Liver (tissue), 9 donors: ENCODE measurements around the gene OR2L8. TPM values are rescaled to one million over a fixed set of nuclear protein-coding genes. Genes with fewer than 3 reads are reported as not detected.

ENCODE experiments used
- DNase-seq: peaks from one replicate; pipeline ENCODE4 v3.0.0-alpha.2; 2017; ENCODE audit warnings: low spot score
- H3K27ac ChIP-seq, 2 donors: one replicate each; pipeline ENCODE4 v1.7.0; 2013; ENCODE audit warnings: inconsistent platforms in 2 of 2, low read length in 2 of 2, control low read depth in 1 of 2, low read depth in 1 of 2, mild to moderate bottlenecking in 1 of 2
- H3K27me3 ChIP-seq, 4 donors: one replicate each; pipeline versions ENCODE4 v1.6.1 to v1.7.0; 2013; ENCODE audit warnings: low read length in 3 of 4, inconsistent platforms in 1 of 4, mild to moderate bottlenecking in 1 of 4, moderate library complexity in 1 of 4; ENCODE audit not compliant: control insufficient read depth in 4 of 4, insufficient read depth in 4 of 4
- H3K36me3 ChIP-seq, 4 donors: one replicate each; pipeline versions ENCODE4 v1.6.1 to v1.7.0; 2013; ENCODE audit warnings: low read length in 3 of 4, mild to moderate bottlenecking in 3 of 4, low read depth in 1 of 4, moderate library complexity in 1 of 4; ENCODE audit not compliant: control insufficient read depth in 4 of 4, insufficient read depth in 3 of 4
- H3K4me1 ChIP-seq, 4 donors: one replicate each; pipeline versions ENCODE4 v1.6.1 to v1.7.0; 2013; ENCODE audit warnings: low read length in 3 of 4, mild to moderate bottlenecking in 3 of 4, moderate library complexity in 1 of 4; ENCODE audit not compliant: control insufficient read depth in 4 of 4, insufficient read depth in 4 of 4
- H3K4me3 ChIP-seq, 3 donors: one replicate each; pipeline versions ENCODE4 v1.6.1 to v1.7.0; 2013; ENCODE audit warnings: low read length in 3 of 3, control low read depth in 1 of 3, low read depth in 1 of 3, mild to moderate bottlenecking in 1 of 3
- H3K9ac ChIP-seq, 2 donors: one replicate each; pipeline ENCODE4 v1.7.0; 2013; ENCODE audit warnings: low read length in 2 of 2, mild to moderate bottlenecking in 2 of 2, moderate library complexity in 2 of 2, control low read depth in 1 of 2, low read depth in 1 of 2
- H3K9me3 ChIP-seq, 4 donors: one replicate each; pipeline versions ENCODE4 v1.6.1 to v1.7.0; 2013; ENCODE audit warnings: low read length in 3 of 4; ENCODE audit not compliant: control insufficient read depth in 4 of 4
- EGR1 ChIP-seq, 2 donors: IDR thresholded peaks; 2 replicates each; pipeline ENCODE4 v1.6.1; 2016 to 2018; ENCODE audit warnings: antibody characterized with exemption in 2 of 2, low read depth in 2 of 2
- FOXA1 ChIP-seq: IDR thresholded peaks from 2 replicates; pipeline ENCODE4 v1.6.1; 2016; ENCODE audit warnings: antibody characterized with exemption
- FOXA2 ChIP-seq: IDR thresholded peaks from 2 replicates; pipeline ENCODE4 v1.6.1; 2016; ENCODE audit warnings: antibody characterized with exemption
- GABPA ChIP-seq, 2 donors: IDR thresholded peaks in 1 of 2; conservative IDR thresholded peaks in 1 of 2; 2 replicates each; pipeline ENCODE4 v1.6.1; 2016; ENCODE audit warnings: antibody characterized with exemption in 2 of 2, mild to moderate bottlenecking in 1 of 2, moderate library complexity in 1 of 2
- HNF4A ChIP-seq, 2 donors: conservative IDR thresholded peaks; 2 replicates each; pipeline ENCODE4 v1.6.1; 2016; ENCODE audit warnings: antibody characterized with exemption in 2 of 2, mild to moderate bottlenecking in 2 of 2
- HNF4G ChIP-seq: IDR thresholded peaks from 2 replicates; pipeline ENCODE4 v1.6.1; 2016; ENCODE audit warnings: antibody characterized with exemption
- JUND ChIP-seq, 2 donors: IDR thresholded peaks; 2 replicates each; pipeline ENCODE4 v1.6.1; 2016; ENCODE audit warnings: antibody characterized with exemption in 2 of 2
- NR2F2 ChIP-seq: IDR thresholded peaks from 2 replicates; pipeline ENCODE4 v1.6.1; 2016; ENCODE audit warnings: antibody characterized with exemption
- RAD21 ChIP-seq, 2 donors: IDR thresholded peaks; 2 replicates each; pipeline ENCODE4 v1.6.1; 2016; ENCODE audit warnings: antibody characterized with exemption in 2 of 2, mild to moderate bottlenecking in 2 of 2
- RXRA ChIP-seq, 2 donors: IDR thresholded peaks; 2 replicates each; pipeline ENCODE4 v1.6.1; 2017 to 2018; ENCODE audit warnings: antibody characterized with exemption in 2 of 2, mild to moderate bottlenecking in 1 of 2
- SP1 ChIP-seq: IDR thresholded peaks from 2 replicates; pipeline ENCODE4 v1.6.1; 2018; ENCODE audit warnings: antibody characterized with exemption, mild to moderate bottlenecking
- TAF1 ChIP-seq: conservative IDR thresholded peaks from 2 replicates; pipeline ENCODE4 v1.6.1; 2016; ENCODE audit warnings: antibody characterized with exemption, mild to moderate bottlenecking
- YY1 ChIP-seq: IDR thresholded peaks from 2 replicates; pipeline ENCODE4 v1.6.1; 2016; ENCODE audit warnings: antibody characterized with exemption, mild to moderate bottlenecking
- WGBS: extraction: QIAGEN DNeasy Blood & Tissue Kit; methylation state at CpG from one replicate; pipeline ENCODE4 v1.1.7; 2013; 5-methylcytosine and 5-hydroxymethylcytosine counted together
- polyA plus RNA-seq, 2 donors: library from polyadenylated mRNA; stranded (reverse) in 1 of 2; unstranded in 1 of 2; fragments of 200-250 nt in 1 of 2; fragments of >200 nt in 1 of 2; fragmentation: Nextera tagmentation in 1 of 2; extraction: Ambion mirVana in 1 of 2; gene quantifications; one replicate each; pipeline versions ENCODE4 v1.2.1 to v1.2.3, GENCODE V29; 2013 to 2015
- total RNA-seq, 2 donors: library from RNA; depleted of rRNA; stranded (reverse); fragments of >200 nt; gene quantifications; one replicate each; pipeline ENCODE4 v1.2.3, GENCODE V29; 2014
- TF ChIP-seq, protein P1 (sequence below): fragments of 150-350 bp; IDR thresholded peaks from 2 replicates; pipeline ENCODE4 v1.5.1; 2017; ENCODE audit warnings: improper control_type of control experiment, low read depth, low read length; ENCODE audit not compliant: missing input control
- TF ChIP-seq, protein P2 (sequence below): IDR thresholded peaks from 2 replicates; pipeline ENCODE4 v1.6.1; 2016; ENCODE audit warnings: antibody characterized with exemption
- TF ChIP-seq, protein P3 (sequence below): IDR thresholded peaks from 2 replicates; pipeline ENCODE4 v1.6.1; 2016; ENCODE audit warnings: antibody characterized with exemption
- TF ChIP-seq, protein P4 (sequence below): IDR thresholded peaks from 2 replicates; pipeline ENCODE4 v1.6.1; 2016; ENCODE audit warnings: antibody characterized with exemption
- TF ChIP-seq, protein P5 (sequence below): IDR thresholded peaks from 2 replicates; pipeline ENCODE4 v1.6.1; 2016; ENCODE audit warnings: antibody characterized with exemption, mild to moderate bottlenecking
- donor health status: healthy.
- donor health status: healthy.
- donor health status: healthy.
- donor health status: healthy.
- donor health status: healthy.

Gene OR2L8
- total and polyA plus RNA-seq, 4 donors = 0.08 to 0.09 TPM; not detected in 2

DNA sequence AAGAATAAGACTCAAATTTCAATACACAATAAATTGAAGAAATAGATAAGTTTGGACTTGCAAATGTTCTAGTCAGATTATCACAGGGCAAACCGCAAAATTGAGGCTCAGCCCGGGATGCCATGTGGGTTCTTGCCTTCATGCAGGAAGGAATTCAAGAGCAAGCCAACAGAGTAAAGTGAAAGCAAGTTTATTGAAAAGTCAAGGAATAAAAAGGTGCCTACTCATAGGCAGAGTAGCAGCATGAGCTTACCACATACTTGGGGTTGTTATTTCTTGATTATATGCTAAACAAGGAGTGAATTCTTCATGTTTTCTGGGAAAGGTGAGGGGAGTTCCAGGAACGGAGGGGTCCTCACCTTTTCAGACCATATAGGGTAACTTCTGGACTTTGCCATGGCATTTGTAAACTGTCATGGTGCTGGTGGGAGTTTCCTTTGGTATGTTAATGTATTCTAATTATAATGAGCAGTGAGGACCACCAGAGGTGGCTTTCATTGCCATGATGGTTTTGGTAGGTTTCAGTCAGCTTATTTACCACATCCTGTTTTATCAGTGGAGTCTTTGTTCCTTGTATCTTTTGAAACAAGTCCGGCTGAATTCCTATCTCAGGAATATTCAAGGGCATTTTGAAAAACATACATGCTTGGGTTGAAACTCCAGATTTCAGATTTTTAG lies 14.4 kb downstream of the OR2L8 start (continued):
- TF ChIP-seq, protein P1, sequence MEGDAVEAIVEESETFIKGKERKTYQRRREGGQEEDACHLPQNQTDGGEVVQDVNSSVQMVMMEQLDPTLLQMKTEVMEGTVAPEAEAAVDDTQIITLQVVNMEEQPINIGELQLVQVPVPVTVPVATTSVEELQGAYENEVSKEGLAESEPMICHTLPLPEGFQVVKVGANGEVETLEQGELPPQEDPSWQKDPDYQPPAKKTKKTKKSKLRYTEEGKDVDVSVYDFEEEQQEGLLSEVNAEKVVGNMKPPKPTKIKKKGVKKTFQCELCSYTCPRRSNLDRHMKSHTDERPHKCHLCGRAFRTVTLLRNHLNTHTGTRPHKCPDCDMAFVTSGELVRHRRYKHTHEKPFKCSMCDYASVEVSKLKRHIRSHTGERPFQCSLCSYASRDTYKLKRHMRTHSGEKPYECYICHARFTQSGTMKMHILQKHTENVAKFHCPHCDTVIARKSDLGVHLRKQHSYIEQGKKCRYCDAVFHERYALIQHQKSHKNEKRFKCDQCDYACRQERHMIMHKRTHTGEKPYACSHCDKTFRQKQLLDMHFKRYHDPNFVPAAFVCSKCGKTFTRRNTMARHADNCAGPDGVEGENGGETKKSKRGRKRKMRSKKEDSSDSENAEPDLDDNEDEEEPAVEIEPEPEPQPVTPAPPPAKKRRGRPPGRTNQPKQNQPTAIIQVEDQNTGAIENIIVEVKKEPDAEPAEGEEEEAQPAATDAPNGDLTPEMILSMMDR = no peak

DNA sequence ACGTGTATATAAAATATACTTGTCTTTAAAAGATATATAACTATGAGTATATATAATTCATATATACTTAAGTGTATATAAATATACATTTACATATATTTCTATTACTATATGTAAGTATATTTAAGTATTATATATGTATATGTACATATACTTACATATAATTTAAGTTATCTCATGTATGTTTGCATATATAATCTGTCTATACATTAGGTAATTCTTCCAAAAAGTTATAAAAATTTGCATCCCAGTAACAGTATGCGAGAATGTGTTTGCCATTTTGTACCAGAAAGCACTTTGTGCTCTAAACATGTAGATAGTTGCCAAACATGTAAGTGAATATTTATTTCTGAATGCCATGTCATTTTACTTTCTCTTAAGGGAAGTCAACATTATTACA lies 16.3 kb downstream of the OR2L8 start, which contains the start of gene OR2AK2:
Gene OR2AK2 (plus strand): TSS at position 301 of the 400 bp plus-strand sequence. CDS start 144 bp downstream, outside the sequence.
- TF ChIP-seq NR2F2 (no peak), JUND (IDR thresholded peaks at IDR 0.05) (no peak), SP1 (no peak), HNF4A (conservative IDR thresholded peaks at IDR 0.05) (no peak), FOXA1 (no peak), GABPA (IDR thresholded peaks at IDR 0.05 in 1 of 2, conservative IDR thresholded peaks at IDR 0.05 in 1 of 2) (no peak), EGR1 (IDR thresholded peaks at IDR 0.05; ENCODE audit: low read depth in 2 of 2) (no peak), RXRA (IDR thresholded peaks at IDR 0.05) (no peak), RAD21 (IDR thresholded peaks at IDR 0.05) (no peak), YY1 (no peak), FOXA2 (no peak), HNF4G (no peak), TAF1 (no peak)
- TF ChIP-seq, protein P2, sequence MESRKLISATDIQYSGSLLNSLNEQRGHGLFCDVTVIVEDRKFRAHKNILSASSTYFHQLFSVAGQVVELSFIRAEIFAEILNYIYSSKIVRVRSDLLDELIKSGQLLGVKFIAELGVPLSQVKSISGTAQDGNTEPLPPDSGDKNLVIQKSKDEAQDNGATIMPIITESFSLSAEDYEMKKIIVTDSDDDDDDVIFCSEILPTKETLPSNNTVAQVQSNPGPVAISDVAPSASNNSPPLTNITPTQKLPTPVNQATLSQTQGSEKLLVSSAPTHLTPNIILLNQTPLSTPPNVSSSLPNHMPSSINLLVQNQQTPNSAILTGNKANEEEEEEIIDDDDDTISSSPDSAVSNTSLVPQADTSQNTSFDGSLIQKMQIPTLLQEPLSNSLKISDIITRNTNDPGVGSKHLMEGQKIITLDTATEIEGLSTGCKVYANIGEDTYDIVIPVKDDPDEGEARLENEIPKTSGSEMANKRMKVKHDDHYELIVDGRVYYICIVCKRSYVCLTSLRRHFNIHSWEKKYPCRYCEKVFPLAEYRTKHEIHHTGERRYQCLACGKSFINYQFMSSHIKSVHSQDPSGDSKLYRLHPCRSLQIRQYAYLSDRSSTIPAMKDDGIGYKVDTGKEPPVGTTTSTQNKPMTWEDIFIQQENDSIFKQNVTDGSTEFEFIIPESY = no peak
- TF ChIP-seq, protein P3, sequence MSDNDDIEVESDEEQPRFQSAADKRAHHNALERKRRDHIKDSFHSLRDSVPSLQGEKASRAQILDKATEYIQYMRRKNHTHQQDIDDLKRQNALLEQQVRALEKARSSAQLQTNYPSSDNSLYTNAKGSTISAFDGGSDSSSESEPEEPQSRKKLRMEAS = no peak
- TF ChIP-seq, protein P4, sequence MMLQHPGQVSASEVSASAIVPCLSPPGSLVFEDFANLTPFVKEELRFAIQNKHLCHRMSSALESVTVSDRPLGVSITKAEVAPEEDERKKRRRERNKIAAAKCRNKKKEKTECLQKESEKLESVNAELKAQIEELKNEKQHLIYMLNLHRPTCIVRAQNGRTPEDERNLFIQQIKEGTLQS = no peak
- TF ChIP-seq, protein P5, sequence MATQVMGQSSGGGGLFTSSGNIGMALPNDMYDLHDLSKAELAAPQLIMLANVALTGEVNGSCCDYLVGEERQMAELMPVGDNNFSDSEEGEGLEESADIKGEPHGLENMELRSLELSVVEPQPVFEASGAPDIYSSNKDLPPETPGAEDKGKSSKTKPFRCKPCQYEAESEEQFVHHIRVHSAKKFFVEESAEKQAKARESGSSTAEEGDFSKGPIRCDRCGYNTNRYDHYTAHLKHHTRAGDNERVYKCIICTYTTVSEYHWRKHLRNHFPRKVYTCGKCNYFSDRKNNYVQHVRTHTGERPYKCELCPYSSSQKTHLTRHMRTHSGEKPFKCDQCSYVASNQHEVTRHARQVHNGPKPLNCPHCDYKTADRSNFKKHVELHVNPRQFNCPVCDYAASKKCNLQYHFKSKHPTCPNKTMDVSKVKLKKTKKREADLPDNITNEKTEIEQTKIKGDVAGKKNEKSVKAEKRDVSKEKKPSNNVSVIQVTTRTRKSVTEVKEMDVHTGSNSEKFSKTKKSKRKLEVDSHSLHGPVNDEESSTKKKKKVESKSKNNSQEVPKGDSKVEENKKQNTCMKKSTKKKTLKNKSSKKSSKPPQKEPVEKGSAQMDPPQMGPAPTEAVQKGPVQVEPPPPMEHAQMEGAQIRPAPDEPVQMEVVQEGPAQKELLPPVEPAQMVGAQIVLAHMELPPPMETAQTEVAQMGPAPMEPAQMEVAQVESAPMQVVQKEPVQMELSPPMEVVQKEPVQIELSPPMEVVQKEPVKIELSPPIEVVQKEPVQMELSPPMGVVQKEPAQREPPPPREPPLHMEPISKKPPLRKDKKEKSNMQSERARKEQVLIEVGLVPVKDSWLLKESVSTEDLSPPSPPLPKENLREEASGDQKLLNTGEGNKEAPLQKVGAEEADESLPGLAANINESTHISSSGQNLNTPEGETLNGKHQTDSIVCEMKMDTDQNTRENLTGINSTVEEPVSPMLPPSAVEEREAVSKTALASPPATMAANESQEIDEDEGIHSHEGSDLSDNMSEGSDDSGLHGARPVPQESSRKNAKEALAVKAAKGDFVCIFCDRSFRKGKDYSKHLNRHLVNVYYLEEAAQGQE = no peak
- TF ChIP-seq, protein P1 = no peak
- no peak for DNase-seq
- H3K36me3 ChIP-seq = no peaks in the 10 kb centered on the region
- H3K4me3 ChIP-seq = no peak within 1 kb of the TSS
- no peak within 1 kb of the TSS for H3K9ac ChIP-seq
- no peaks in the 10 kb centered on the region for H3K27me3 ChIP-seq
- no peak within 1 kb of the TSS for H3K27ac ChIP-seq
- H3K9me3 ChIP-seq = peaks cover 0 to 4% (median 0%) of the 10 kb centered on the region in 4 donors
- H3K4me1 ChIP-seq = no peaks in the 10 kb centered on the region
- 73% methylated on average over 2 of the region's 2 CpGs for WGBS
